Adrenal gland (tissue), 5 donors: ENCODE results near the gene CHDH.

Source experiments
- CTCF ChIP-seq, 6 experiments: fragments of 450-650 bp in 4 of 6; fragments of 200-600 bp in 2 of 6; sonication (generic) in 1 of 6; IDR thresholded peaks; 1 replicate in 5 of 6; 2 replicates in 1 of 6; pipeline versions ENCODE4 v1.5.1 to v1.8.0; 2016 to 2021; ENCODE audit warnings: antibody characterized with exemption in 6 of 6, mild to moderate bottlenecking in 2 of 6, moderate library complexity in 1 of 6
- POLR2A ChIP-seq, 2 donors: fragments of 450-650 bp; IDR thresholded peaks; one replicate each; pipeline ENCODE4 v1.6.1; 2017; ENCODE audit warnings: antibody characterized with exemption in 2 of 2, mild to moderate bottlenecking in 2 of 2, moderate library complexity in 1 of 2
- donor health status: DM: no; HTN: no; CAD: no.

- TF ChIP-seq CTCF (IDR thresholded peaks at IDR 0.05) = no peak
- no peak for TF ChIP-seq POLR2A (IDR thresholded peaks at IDR 0.05)
Observed at GRCh38 chr3:53843195-53844177, 2.7 kb downstream of the CHDH start.
